ENCODE data around the gene C3orf70.

The C3orf70 gene

GRCh38 chr3:185049710-185050109, 103.2 kb downstream of the C3orf70 start:
- peak in 1 of 3 experiments; percentile 7 for DNase-seq

GRCh38 chr3:185046603-185047002, 106.3 kb downstream of the C3orf70 start:
- DNase-seq, result no peak

- DNase-seq, result no peak
These were observed 106.7 kb downstream of the C3orf70 start for GRCh38 chr3:185046164-185046515.

GRCh38 chr3:185042312-185043050, 110.4 kb downstream of the C3orf70 start:
- DNase-seq, result no peak

- no peak for DNase-seq
These were observed 111.3 kb downstream of the C3orf70 start for GRCh38 chr3:185041540-185041939.

- DNase-seq, result no peak
These were observed 112.4 kb downstream of the C3orf70 start for GRCh38 chr3:185040425-185040824.

- DNase-seq, result no peak
These were observed 115.1 kb downstream of the C3orf70 start for GRCh38 chr3:185037801-185038200.

- no peak for DNase-seq
These were observed 121.9 kb downstream of the C3orf70 start for GRCh38 chr3:185030951-185031350.

- DNase-seq, result no peak
These were observed 122.5 kb downstream of the C3orf70 start for GRCh38 chr3:185030399-185030798.

GRCh38 chr3:185029086-185029485, 123.8 kb downstream of the C3orf70 start:
- DNase-seq, result no peak

- DNase-seq, result no peak
These were observed 124.7 kb downstream of the C3orf70 start for GRCh38 chr3:185028121-185028520.
